Measurements from ENCODE around the gene YEATS4.

DNA sequence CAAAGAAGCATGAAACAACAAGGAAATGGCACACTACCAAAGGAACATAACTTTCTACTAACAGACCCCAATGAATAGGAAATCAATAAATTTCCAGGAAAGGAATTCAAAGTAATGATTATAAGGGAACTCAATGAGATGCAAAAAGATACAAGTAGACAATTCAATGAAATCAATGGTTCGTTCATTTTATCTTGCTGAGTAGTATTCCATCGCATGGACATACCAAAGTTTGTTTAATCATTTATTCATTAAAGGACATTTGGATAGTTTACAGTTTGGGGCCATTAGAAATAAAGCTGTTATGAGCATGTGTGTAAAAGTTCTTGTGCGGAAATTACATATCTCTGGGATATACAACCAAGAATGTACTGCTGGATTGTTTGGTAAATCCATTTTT, 46.3 kb upstream of the YEATS4 start:
- TF ChIP-seq, protein P1, sequence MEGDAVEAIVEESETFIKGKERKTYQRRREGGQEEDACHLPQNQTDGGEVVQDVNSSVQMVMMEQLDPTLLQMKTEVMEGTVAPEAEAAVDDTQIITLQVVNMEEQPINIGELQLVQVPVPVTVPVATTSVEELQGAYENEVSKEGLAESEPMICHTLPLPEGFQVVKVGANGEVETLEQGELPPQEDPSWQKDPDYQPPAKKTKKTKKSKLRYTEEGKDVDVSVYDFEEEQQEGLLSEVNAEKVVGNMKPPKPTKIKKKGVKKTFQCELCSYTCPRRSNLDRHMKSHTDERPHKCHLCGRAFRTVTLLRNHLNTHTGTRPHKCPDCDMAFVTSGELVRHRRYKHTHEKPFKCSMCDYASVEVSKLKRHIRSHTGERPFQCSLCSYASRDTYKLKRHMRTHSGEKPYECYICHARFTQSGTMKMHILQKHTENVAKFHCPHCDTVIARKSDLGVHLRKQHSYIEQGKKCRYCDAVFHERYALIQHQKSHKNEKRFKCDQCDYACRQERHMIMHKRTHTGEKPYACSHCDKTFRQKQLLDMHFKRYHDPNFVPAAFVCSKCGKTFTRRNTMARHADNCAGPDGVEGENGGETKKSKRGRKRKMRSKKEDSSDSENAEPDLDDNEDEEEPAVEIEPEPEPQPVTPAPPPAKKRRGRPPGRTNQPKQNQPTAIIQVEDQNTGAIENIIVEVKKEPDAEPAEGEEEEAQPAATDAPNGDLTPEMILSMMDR (IDR thresholded peaks at IDR 0.05; ENCODE audit: low read depth, low read length, missing input control), result no peak
- TF ChIP-seq, protein P2, sequence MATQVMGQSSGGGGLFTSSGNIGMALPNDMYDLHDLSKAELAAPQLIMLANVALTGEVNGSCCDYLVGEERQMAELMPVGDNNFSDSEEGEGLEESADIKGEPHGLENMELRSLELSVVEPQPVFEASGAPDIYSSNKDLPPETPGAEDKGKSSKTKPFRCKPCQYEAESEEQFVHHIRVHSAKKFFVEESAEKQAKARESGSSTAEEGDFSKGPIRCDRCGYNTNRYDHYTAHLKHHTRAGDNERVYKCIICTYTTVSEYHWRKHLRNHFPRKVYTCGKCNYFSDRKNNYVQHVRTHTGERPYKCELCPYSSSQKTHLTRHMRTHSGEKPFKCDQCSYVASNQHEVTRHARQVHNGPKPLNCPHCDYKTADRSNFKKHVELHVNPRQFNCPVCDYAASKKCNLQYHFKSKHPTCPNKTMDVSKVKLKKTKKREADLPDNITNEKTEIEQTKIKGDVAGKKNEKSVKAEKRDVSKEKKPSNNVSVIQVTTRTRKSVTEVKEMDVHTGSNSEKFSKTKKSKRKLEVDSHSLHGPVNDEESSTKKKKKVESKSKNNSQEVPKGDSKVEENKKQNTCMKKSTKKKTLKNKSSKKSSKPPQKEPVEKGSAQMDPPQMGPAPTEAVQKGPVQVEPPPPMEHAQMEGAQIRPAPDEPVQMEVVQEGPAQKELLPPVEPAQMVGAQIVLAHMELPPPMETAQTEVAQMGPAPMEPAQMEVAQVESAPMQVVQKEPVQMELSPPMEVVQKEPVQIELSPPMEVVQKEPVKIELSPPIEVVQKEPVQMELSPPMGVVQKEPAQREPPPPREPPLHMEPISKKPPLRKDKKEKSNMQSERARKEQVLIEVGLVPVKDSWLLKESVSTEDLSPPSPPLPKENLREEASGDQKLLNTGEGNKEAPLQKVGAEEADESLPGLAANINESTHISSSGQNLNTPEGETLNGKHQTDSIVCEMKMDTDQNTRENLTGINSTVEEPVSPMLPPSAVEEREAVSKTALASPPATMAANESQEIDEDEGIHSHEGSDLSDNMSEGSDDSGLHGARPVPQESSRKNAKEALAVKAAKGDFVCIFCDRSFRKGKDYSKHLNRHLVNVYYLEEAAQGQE (IDR thresholded peaks at IDR 0.05), result no peak

Data from liver (tissue), 2 donors.